Left kidney (tissue), 2 donors: ENCODE data around the gene PUS1. TPM values are rescaled to one million over a fixed set of nuclear protein-coding genes. Genes with fewer than 3 reads are reported as not detected.

Source experiments
- DNase-seq: peaks from one replicate; pipeline ENCODE4 v3.0.0-alpha.2; 2013
- polyA plus RNA-seq: library from polyadenylated mRNA; unstranded; fragments of 120-200 nt; gene quantifications from one replicate; pipeline ENCODE4 v1.2.1, GENCODE V29; 2013; ENCODE audit not compliant: insufficient read length

Gene PUS1
- polyA plus RNA-seq, 1 donor, result 17.3 TPM

DNA sequence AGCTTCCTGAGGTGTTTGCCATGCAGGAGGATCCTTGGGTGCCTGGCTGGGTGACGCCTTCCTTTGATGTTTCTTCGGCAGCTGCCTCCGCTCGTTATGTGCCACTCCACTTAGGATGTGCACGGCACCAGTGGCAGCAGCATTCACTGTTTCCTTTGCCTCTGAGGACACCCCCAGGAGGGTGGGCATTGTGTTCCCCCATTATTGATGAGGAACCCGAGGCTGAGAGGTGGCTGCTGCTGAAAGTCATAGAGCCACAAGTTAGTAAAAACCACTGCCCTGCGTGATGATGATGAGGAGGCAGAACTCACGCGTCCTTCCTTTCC, 61.9 kb downstream of the PUS1 start:
- DNase-seq, result no peak

DNA sequence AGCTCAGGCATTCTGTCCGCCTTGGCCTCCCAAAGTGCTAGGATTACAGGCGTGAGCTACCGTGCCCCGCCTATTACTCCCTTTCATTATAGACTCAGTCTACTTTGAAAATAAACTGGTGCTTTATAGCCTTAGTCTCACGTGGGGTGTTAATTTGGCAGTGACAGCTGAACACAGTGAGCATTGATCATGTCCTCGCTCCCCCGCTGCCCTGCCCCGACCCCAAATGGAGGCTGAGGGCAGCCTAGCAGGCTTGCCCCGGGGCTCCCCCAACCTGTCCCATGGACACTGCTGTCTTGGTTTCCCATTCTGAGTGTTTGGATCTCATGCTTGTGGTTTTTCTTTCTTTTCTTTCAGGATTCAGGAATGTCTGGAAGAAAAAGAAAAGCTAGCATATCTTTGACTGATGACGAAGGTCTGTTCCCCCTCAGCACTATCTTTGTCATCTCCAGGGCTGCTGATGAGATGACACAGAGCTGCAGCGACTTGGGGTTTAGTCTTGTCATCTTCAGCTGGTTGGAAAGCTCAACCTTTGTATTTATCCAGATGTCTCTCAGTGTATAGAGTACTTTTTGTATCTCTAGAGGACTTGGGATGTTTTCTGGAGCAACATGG, 62.8 kb downstream of the PUS1 start:
- no peak for DNase-seq

DNA sequence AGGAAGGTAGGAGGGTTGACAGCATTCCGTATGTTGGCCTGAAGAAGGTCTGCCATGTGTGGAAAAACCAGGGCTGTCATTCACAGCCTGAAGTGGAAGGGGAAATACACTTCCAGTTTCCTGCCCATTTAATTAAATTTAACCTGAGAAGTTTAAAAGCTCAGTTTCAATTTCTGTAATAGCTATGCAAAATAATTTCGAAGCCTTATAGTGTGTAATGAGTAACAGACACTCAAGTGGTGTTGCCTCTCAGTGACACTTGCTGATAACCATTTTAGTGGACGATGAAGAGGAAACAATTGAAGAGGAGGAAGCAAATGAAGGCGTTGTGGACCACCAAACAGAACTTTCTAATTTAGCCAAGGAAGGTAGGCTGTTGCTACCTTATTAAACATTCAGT, 65.5 kb downstream of the PUS1 start:
- DNase-seq, result no peak

Other genes with a start within 250 kb of the PUS1 start
- 52.6 TPM for gene SFSWAP, start 218.2 kb upstream of the PUS1 start, polyA plus RNA-seq
- gene MMP17, start 100.9 kb upstream of the PUS1 start, polyA plus RNA-seq, result 0.65 TPM
- 26.8 TPM for gene ULK1, start 34.7 kb upstream of the PUS1 start, polyA plus RNA-seq
- 50.4 TPM for gene EP400, start 20.7 kb downstream of the PUS1 start, polyA plus RNA-seq
- 19.5 TPM for gene DDX51, start 215.0 kb downstream of the PUS1 start, polyA plus RNA-seq
- gene NOC4L, start 215.2 kb downstream of the PUS1 start, polyA plus RNA-seq, result 11.9 TPM